ENCODE results near the gene CIART. TPM values are rescaled to one million over a fixed set of nuclear protein-coding genes. Genes with fewer than 3 reads are reported as not detected.
"Not testable (repeated sequence)": the region's sequence is repeated elsewhere in the genome, so short reads cannot be mapped to it uniquely, and the experiment has no call there.

Gene CIART, protein sequence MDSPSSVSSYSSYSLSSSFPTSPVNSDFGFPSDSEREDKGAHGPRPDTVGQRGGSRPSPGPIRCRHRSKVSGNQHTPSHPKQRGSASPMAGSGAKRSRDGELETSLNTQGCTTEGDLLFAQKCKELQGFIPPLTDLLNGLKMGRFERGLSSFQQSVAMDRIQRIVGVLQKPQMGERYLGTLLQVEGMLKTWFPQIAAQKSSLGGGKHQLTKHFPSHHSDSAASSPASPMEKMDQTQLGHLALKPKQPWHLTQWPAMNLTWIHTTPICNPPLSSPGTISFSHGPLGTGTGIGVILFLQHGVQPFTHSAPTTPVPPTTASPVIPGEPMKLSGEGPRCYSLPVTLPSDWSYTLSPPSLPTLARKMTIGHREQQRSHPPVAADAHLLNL
- total RNA-seq (1 to 10 TPM; 1.4 to 2.6 (median 2.4) TPM), polyA plus RNA-seq (1 to 10 TPM in 1 of 2 donors, under 1 TPM in 1; 0.87 to 2.0 TPM), total RNA-seq (5.5 reads per million, percentile 25 among the genes with 10 or more reads in this experiment)

DNA sequence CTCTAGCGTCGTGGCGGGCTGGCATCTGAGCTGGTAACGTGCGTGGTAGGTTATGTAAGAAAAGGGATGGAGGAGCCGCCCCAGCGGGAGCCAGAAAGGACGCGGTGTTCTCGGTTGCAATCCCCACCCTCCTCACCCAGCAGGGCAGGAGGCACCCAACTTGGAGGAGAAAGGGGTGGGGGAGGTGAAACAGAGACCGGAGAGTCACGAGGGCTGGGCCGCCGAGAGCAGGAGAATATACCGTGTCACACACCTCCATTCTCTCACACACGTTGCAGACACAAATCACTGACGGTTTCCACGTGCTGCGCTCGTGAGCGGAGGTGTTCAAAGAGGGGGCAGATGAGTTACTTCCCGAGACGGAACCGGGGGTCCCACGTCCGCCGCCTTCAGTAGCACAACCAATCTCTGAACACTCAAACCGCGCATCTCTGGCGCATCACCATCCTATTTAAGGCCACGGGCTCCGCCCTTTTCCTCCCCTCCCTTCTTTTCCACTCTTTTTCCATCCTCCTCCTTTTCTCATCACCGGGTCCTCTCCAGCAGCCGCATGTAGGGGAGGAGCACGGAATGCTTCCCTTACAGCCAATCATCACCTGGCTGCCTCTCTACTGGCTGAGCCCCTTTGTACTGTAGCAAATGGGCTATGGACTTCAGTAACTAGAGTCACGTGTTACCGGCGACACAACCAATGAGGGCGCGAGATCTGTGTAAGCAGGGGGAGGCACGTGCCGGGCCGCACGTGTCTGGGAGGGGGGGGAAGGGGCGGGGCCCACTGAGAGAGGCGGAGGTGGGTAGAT is at the start of gene CIART:
Gene CIART (plus strand): TSS at position 797 of the 800 bp plus-strand sequence. CDS start 714 bp downstream, outside the sequence.
- H3K4me1 ChIP-seq (ENCODE audit: control insufficient read depth in 2 of 2, insufficient read depth in 2 of 2, low read length in 2 of 2): peaks cover 11 to 23% of the 10 kb centered on the region in 2 donors
- H3K36me3 Mint-ChIP-seq: peaks cover 0 to 5% (median 1%) of the 10 kb centered on the region in 5 donors
- no peaks in the 10 kb centered on the region for H3K36me3 ChIP-seq (ENCODE audit: control insufficient read depth in 2 of 3, insufficient read depth in 3 of 3, low read length in 3 of 3)

DNA sequence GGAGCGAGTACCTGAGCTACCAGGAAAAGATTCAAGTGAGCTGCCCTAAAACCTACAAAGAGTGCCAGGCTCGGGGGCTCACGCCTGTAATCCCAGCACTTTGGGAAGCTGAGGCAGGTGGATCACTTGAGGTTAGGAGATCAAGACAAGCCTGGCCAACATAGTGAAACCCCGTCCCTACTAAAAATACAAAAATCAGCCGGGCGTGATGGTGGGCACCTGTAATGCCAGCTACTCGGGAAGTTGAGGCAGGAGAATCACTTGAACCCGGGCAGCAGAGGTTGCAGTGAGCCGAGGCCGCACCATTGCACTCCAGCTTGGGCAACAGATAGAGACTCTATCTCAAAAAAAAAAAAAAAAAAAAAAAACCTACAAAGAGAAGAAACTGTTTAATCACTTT is 49.4 kb upstream of the CIART start:
- H3K27ac Mint-ChIP-seq: peak overlapping the region in 4 of 9 donors; percentile 97 to 99 (median 98)
- intact Hi-C loops (cut with micrococcal nuclease): loop anchor here in 1 of 2 donors (10.0 kb wide), 1 partner anchor 222 kb away; no protein-coding TSS in a partner anchor
- peak overlapping the region; percentile 97 for H3K27ac ChIP-seq (ENCODE audit: low read depth, low read length)
- not testable (repeated sequence) for DNase-seq; H3K27me3 Mint-ChIP-seq; H3K27me3 ChIP-seq (ENCODE audit: control insufficient read depth in 2 of 2, insufficient read depth in 2 of 2, low read length in 2 of 2); ATAC-seq; H3K4me3 ChIP-seq (ENCODE audit: low read length); H3K4me1 ChIP-seq (ENCODE audit: control insufficient read depth in 2 of 2, insufficient read depth in 2 of 2, low read length in 2 of 2); H3K9me3 Mint-ChIP-seq; H3K9me3 ChIP-seq (ENCODE audit: control insufficient read depth in 2 of 3, low read length in 3 of 3)
- H3K36me3 Mint-ChIP-seq: peaks cover 0 to 15% (median 7%) of the 10 kb centered on the region in 5 donors
- H3K4me1 Mint-ChIP-seq: peaks cover 11 to 21% (median 18%) of the 10 kb centered on the region in 7 donors
- H3K4me3 Mint-ChIP-seq: peak overlapping the region in 4 of 10 donors; percentile 7 to 73 (median 22)
- POLR2A ChIA-PET: interaction anchor here (0.6 to 3.9 kb wide), 9 partner anchors 12 to 389 kb away, joined by 3 to 28 read pairs (median 3); partner anchors contain the start of genes APH1A and MCL1
- H3K36me3 ChIP-seq (ENCODE audit: control insufficient read depth in 2 of 3, insufficient read depth in 3 of 3, low read length in 3 of 3): peaks cover 0 to 19% (median 0%) of the 10 kb centered on the region in 3 experiments
- CTCF ChIA-PET: interaction anchor here (0.7 kb wide), 1 partner anchor 23 kb away, joined by 3 read pairs; no protein-coding TSS in a partner anchor

More for the DNA sequence above, at the start of gene CIART:
- peak within 1 kb of the TSS; percentile 58 for H3K4me3 ChIP-seq (ENCODE audit: low read length)
- CTCF ChIA-PET: interaction anchor here (0.7 to 1.2 kb wide), 7 partner anchors 11 to 144 kb away, joined by 3 to 7 read pairs (median 3); partner anchors contain the start of gene CA14
- Mint-ChIP-seq H3K4me3 (peak within 1 kb of the TSS; percentile 84 to 98 (median 94)), H3K27me3 (peaks cover 0 to 13% (median 0%) of the 10 kb centered on the region in 5 donors), H3K27ac (peak within 1 kb of the TSS; percentile 80 to 98 (median 91)), H3K4me1 (peaks cover 20 to 36% (median 32%) of the 10 kb centered on the region in 7 donors), H3K9me3 (peaks cover 0 to 4% (median 0%) of the 10 kb centered on the region in 11 donors)
- no peaks in the 10 kb centered on the region for H3K9me3 ChIP-seq (ENCODE audit: control insufficient read depth in 2 of 3, low read length in 3 of 3)
- ATAC-seq: peak; percentile 95
- peak within 1 kb of the TSS; percentile 52 for H3K27ac ChIP-seq (ENCODE audit: low read depth, low read length)
- intact Hi-C loops (cut with micrococcal nuclease): loop anchor here (1.0 to 5.0 kb wide), 10 partner anchors 11 to 320 kb away; partner anchors contain the start of genes ANP32E (in 2 of the 2), APH1A (in 2 of the 2), PRPF3 (in 2 of the 2) and MRPS21 (in 1 of the 2)
- POLR2A ChIA-PET: interaction anchor here (0.5 to 2.1 kb wide), 9 partner anchors 9 to 438 kb away, joined by 3 to 19 read pairs (median 3); partner anchors contain the start of genes APH1A and C1orf54
- no peaks in the 10 kb centered on the region for H3K27me3 ChIP-seq (ENCODE audit: control insufficient read depth in 2 of 2, insufficient read depth in 2 of 2, low read length in 2 of 2)
- DNase-seq: peak; percentile 34 to 88 (median 82)

DNA sequence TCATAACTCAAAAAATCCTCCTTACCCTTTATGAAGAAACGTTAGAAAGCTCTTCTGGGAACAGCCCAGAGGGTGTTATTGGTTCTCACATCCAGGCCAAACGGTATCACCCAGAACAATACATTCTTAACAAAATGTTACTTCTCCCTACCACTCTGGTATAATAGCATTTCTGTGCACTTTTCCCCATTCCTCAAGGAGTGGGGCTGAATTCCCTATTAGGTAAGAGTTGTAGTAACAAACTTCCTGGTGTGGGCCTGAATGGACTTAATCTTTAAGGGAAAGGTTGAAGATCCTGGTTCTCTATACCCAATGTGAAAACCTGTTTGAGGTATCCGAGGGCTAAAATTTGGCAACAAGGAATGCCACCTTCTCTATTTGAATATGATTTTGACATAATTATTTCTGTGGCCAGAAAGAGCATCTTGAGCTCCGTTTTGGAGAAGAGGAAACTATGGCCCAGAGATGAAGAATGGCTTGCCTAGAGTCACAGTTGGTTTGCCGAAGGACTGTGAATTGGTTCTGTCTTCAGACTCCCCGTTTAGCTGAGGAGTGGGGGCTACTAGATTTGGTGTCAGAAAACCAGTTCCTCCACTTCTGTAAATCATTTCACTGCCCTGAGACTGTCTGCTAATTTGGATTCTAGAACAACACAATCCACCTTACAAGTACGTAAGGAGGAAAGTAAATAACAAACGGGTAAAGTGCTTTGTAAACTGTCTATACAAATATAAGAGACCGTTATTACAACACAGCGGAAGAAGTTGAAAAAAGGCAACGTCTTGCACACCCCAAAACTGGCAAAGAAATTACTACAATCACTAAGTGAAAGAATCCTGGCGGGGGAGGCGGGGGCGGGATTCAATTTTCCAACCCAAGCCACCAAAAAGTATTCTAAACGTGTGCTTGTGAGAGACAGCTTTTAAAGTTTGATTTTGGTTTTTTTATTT is 48.7 kb upstream of the CIART start:
- peak in 4 of 9 donors; percentile 11 to 49 (median 21) for DNase-seq
- ChIA-PET POLR2A (interaction anchor here (0.6 to 3.9 kb wide), 24 partner anchors 9 to 390 kb away, joined by 3 to 28 read pairs (median 4); partner anchors contain the start of genes APH1A, MCL1 and RPRD2), CTCF (interaction anchor here (0.9 to 1.0 kb wide), 2 partner anchors 22 to 47 kb away, joined by 3 to 4 read pairs; no protein-coding TSS in a partner anchor)
- no peaks in the 10 kb centered on the region for H3K27me3 Mint-ChIP-seq
- H3K4me1 Mint-ChIP-seq: peaks cover 11 to 21% (median 18%) of the 10 kb centered on the region in 7 donors
- H3K9me3 Mint-ChIP-seq: no peaks in the 10 kb centered on the region
- peak overlapping the region in 1 of 10 donors; percentile 93 for H3K4me3 Mint-ChIP-seq
- peak overlapping the region in 4 of 9 donors; percentile 97 to 99 (median 98) for H3K27ac Mint-ChIP-seq
- Histone ChIP-seq H3K4me3 (ENCODE audit: low read length) (peak overlapping the region; percentile 98), H3K27me3 (ENCODE audit: control insufficient read depth in 2 of 2, insufficient read depth in 2 of 2, low read length in 2 of 2) (no peaks in the 10 kb centered on the region), H3K27ac (ENCODE audit: low read depth, low read length) (peak overlapping the region; percentile 97), H3K36me3 (ENCODE audit: control insufficient read depth in 2 of 3, insufficient read depth in 3 of 3, low read length in 3 of 3) (peaks cover 0 to 19% (median 0%) of the 10 kb centered on the region in 3 experiments), H3K4me1 (ENCODE audit: control insufficient read depth in 2 of 2, insufficient read depth in 2 of 2, low read length in 2 of 2) (peaks cover 0 to 7% of the 10 kb centered on the region in 2 donors), H3K9me3 (ENCODE audit: control insufficient read depth in 2 of 3, low read length in 3 of 3) (no peaks in the 10 kb centered on the region)
- H3K36me3 Mint-ChIP-seq: peaks cover 0 to 12% (median 4%) of the 10 kb centered on the region in 5 donors
- no peak for ATAC-seq
- intact Hi-C loops (cut with micrococcal nuclease): loop anchor here (1.0 to 10.0 kb wide), 4 partner anchors 20 to 221 kb away; no protein-coding TSS in a partner anchor

DNA sequence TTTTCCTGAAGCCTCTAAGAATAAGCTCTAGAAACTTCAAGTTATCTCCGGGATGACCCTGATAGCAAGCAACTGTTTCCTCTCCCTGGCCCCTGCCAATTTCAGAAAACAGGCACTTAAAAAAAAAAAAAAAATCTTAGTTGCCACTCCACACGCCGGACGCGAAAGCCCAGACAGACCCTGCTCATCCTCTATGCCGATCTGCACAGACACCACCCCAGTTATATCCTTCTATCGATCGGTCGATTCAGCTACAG is 48.1 kb upstream of the CIART start:
- Mint-ChIP-seq H3K36me3 (peaks cover 0 to 9% (median 0%) of the 10 kb centered on the region in 5 donors), H3K9me3 (no peaks in the 10 kb centered on the region), H3K27me3 (no peaks in the 10 kb centered on the region), H3K27ac (peak overlapping the region in 4 of 9 donors; percentile 97 to 99 (median 98)), H3K4me1 (peaks cover 11 to 19% (median 18%) of the 10 kb centered on the region in 7 donors), H3K4me3 (peak overlapping the region in 1 of 10 donors; percentile 93)
- intact Hi-C loops (cut with micrococcal nuclease): loop anchor here (1.0 to 10.0 kb wide), 4 partner anchors 21 to 221 kb away; no protein-coding TSS in a partner anchor
- POLR2A ChIA-PET: interaction anchor here (0.6 to 3.9 kb wide), 17 partner anchors 9 to 397 kb away, joined by 3 to 28 read pairs (median 4); partner anchors contain the start of gene RPRD2
- CTCF ChIA-PET: interaction anchor here (0.9 to 1.0 kb wide), 2 partner anchors 22 to 47 kb away, joined by 3 to 4 read pairs; no protein-coding TSS in a partner anchor
- peak overlapping the region; percentile 97 for H3K27ac ChIP-seq (ENCODE audit: low read depth, low read length)
- H3K9me3 ChIP-seq (ENCODE audit: control insufficient read depth in 2 of 3, low read length in 3 of 3): no peaks in the 10 kb centered on the region
- ATAC-seq (no peak), DNase-seq (no peak)
- peaks cover 0 to 15% (median 0%) of the 10 kb centered on the region in 3 experiments for H3K36me3 ChIP-seq (ENCODE audit: control insufficient read depth in 2 of 3, insufficient read depth in 3 of 3, low read length in 3 of 3)
- peak overlapping the region; percentile 98 for H3K4me3 ChIP-seq (ENCODE audit: low read length)
- no peaks in the 10 kb centered on the region for H3K27me3 ChIP-seq (ENCODE audit: control insufficient read depth in 2 of 2, insufficient read depth in 2 of 2, low read length in 2 of 2)
- H3K4me1 ChIP-seq (ENCODE audit: control insufficient read depth in 2 of 2, insufficient read depth in 2 of 2, low read length in 2 of 2): peaks cover 0 to 7% of the 10 kb centered on the region in 2 donors

Data from naive thymus-derived CD4-positive, alpha-beta T cell (primary cell).